ENCODE measurements around the gene DBNL.
"Not testable (repeated sequence)": the region's sequence is repeated elsewhere in the genome, so short reads cannot be mapped to it uniquely, and the experiment has no call there.

DNA sequence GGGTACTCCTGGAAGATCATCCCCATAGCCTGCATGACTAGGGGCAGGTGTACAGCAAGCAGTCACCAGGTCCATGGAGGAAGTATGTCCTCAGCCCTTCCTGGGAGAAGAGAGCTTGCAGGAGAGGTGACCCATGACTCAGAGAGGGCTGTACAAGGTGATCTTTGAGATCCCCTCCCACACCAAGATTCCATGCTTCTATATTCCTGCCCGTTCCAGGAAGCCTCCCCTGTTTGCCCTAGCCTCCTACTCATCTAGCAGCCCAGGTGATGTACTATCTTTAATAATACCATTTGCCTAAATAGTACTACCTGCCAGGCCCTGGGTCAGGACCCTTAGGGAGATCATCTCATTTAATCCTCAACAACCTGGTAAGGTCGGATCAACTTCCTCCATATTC lies 6.6 kb upstream of the DBNL start:
- TF ChIP-seq, protein P1, sequence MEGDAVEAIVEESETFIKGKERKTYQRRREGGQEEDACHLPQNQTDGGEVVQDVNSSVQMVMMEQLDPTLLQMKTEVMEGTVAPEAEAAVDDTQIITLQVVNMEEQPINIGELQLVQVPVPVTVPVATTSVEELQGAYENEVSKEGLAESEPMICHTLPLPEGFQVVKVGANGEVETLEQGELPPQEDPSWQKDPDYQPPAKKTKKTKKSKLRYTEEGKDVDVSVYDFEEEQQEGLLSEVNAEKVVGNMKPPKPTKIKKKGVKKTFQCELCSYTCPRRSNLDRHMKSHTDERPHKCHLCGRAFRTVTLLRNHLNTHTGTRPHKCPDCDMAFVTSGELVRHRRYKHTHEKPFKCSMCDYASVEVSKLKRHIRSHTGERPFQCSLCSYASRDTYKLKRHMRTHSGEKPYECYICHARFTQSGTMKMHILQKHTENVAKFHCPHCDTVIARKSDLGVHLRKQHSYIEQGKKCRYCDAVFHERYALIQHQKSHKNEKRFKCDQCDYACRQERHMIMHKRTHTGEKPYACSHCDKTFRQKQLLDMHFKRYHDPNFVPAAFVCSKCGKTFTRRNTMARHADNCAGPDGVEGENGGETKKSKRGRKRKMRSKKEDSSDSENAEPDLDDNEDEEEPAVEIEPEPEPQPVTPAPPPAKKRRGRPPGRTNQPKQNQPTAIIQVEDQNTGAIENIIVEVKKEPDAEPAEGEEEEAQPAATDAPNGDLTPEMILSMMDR (IDR thresholded peaks at IDR 0.05) = not testable (repeated sequence)
- TF ChIP-seq POLR2AphosphoS5 (IDR thresholded peaks at IDR 0.05) = not testable (repeated sequence)
